HCT116 (cell line): ENCODE data around the gene IREB2.

Experiments
- EZH2 ChIP-seq: fragments of 200-600 bp; sonication (generic); IDR thresholded peaks from 2 replicates; pipeline ENCODE4 v1.6.1; 2017; ENCODE audit warnings: antibody characterized with exemption, mixed run types
- EZH2phosphoT487 ChIP-seq: fragments of 200-600 bp; IDR thresholded peaks from 2 replicates; pipeline ENCODE4 v1.6.1; 2018; ENCODE audit warnings: antibody characterized with exemption, borderline replicate concordance
- POLR2A ChIP-seq: IDR thresholded peaks from 2 replicates; pipeline ENCODE4 v1.7.0; 2011; ENCODE audit warnings: borderline replicate concordance; ENCODE audit not compliant: insufficient read depth, insufficient read length; ENCODE audit errors: extremely low read depth
- TF ChIP-seq, protein P1 (sequence below), 3 experiments: fragments of 200-600 bp in 1 of 3; sonication (generic) in 1 of 3; IDR thresholded peaks in 2 of 3; conservative IDR thresholded peaks in 1 of 3; 2 replicates each; pipeline ENCODE4 v1.5.1; 2012 to 2017; ENCODE audit warnings: low read depth in 2 of 3, low read length in 2 of 3, antibody characterized with exemption in 1 of 3, borderline replicate concordance in 1 of 3, control low read depth in 1 of 3, mild to moderate bottlenecking in 1 of 3, mixed read lengths in 1 of 3, mixed run types in 1 of 3, moderate library complexity in 1 of 3; ENCODE audit not compliant: insufficient read depth in 1 of 3

DNA sequence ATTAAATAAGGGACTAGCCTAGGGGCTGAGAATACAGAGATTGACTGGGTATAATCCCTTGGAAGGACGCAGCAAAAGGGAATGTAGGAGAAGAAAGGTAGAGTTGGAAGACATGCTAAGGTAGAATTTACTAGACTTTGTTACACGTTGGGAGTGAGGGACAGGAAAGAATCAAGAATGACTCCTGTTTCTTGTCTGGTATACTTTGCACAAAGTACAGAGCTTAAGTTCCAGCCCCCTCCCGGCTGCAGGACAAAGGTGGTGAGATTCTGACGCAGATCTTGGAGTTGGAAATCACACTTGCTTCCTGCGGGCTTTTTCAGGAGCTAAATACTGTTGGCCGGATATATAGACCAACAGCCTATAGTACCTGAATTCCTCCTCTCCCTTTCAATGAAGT is 70.3 kb downstream of the IREB2 start:
- TF ChIP-seq, protein P1, sequence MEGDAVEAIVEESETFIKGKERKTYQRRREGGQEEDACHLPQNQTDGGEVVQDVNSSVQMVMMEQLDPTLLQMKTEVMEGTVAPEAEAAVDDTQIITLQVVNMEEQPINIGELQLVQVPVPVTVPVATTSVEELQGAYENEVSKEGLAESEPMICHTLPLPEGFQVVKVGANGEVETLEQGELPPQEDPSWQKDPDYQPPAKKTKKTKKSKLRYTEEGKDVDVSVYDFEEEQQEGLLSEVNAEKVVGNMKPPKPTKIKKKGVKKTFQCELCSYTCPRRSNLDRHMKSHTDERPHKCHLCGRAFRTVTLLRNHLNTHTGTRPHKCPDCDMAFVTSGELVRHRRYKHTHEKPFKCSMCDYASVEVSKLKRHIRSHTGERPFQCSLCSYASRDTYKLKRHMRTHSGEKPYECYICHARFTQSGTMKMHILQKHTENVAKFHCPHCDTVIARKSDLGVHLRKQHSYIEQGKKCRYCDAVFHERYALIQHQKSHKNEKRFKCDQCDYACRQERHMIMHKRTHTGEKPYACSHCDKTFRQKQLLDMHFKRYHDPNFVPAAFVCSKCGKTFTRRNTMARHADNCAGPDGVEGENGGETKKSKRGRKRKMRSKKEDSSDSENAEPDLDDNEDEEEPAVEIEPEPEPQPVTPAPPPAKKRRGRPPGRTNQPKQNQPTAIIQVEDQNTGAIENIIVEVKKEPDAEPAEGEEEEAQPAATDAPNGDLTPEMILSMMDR (IDR thresholded peaks at IDR 0.05 in 2 of 3, conservative IDR thresholded peaks at IDR 0.05 in 1 of 3; ENCODE audit: borderline replicate concordance in 1 of 3, insufficient read depth in 1 of 3, low read depth in 2 of 3, low read length in 2 of 3), result no peak
- TF ChIP-seq POLR2A (no peak), EZH2phosphoT487 (no peak), EZH2 (no peak)
